Measurements from ENCODE around the gene KIF1A. TPM values are rescaled to one million over a fixed set of nuclear protein-coding genes. Genes with fewer than 3 reads are reported as not detected.

Gene KIF1A
- total RNA-seq, 1 donor from 2014 or later = 90.9 TPM

GRCh38 chr2:240806006-240806405 lies 14.0 kb downstream of the KIF1A start:
- no peaks in the 10 kb centered on the region for H3K4me1 Mint-ChIP-seq
- peaks cover 19% of the 10 kb centered on the region for H3K36me3 Mint-ChIP-seq (ENCODE audit: low read depth)
- no peak overlapping the region for H3K27ac Mint-ChIP-seq (ENCODE audit: unreplicated experiment)
- TF ChIP-seq CTCF (conservative IDR thresholded peaks at IDR 0.05) = no peak
- peaks cover 3% of the 10 kb centered on the region for H3K9me3 Mint-ChIP-seq
- DNase-seq (ENCODE audit: low read depth, low spot score) = no peak
- H3K4me3 Mint-ChIP-seq = no peak overlapping the region
- H3K27me3 Mint-ChIP-seq (ENCODE audit: low read depth) = no peaks in the 10 kb centered on the region

- Mint-ChIP-seq H3K4me3 (no peak overlapping the region), H3K4me1 (peaks cover 12% of the 10 kb centered on the region), H3K36me3 (ENCODE audit: low read depth) (peaks cover 7% of the 10 kb centered on the region), H3K9me3 (peaks cover 3% of the 10 kb centered on the region), H3K27me3 (ENCODE audit: low read depth) (no peaks in the 10 kb centered on the region), H3K27ac (ENCODE audit: unreplicated experiment) (no peak overlapping the region)
- DNase-seq (ENCODE audit: low read depth, low spot score) = no peak
- no peak for TF ChIP-seq CTCF (conservative IDR thresholded peaks at IDR 0.05)
Observed at GRCh38 chr2:240803191-240803590, 16.8 kb downstream of the KIF1A start.

GRCh38 chr2:240799033-240799820 lies 20.8 kb downstream of the KIF1A start:
- Mint-ChIP-seq H3K4me3 (no peak overlapping the region), H3K36me3 (ENCODE audit: low read depth) (peaks cover 7% of the 10 kb centered on the region), H3K27me3 (ENCODE audit: low read depth) (no peaks in the 10 kb centered on the region), H3K9me3 (peaks cover 3% of the 10 kb centered on the region), H3K4me1 (peaks cover 18% of the 10 kb centered on the region), H3K27ac (ENCODE audit: unreplicated experiment) (no peak overlapping the region)
- DNase-seq (ENCODE audit: low read depth, low spot score) = no peak
- TF ChIP-seq CTCF (conservative IDR thresholded peaks at IDR 0.05) = no peak

GRCh38 chr2:240798327-240798905 lies 21.6 kb downstream of the KIF1A start:
- no peak overlapping the region for H3K27ac Mint-ChIP-seq (ENCODE audit: unreplicated experiment)
- TF ChIP-seq CTCF (conservative IDR thresholded peaks at IDR 0.05) = no peak
- no peak for DNase-seq (ENCODE audit: low read depth, low spot score)
- H3K4me3 Mint-ChIP-seq = no peak overlapping the region
- H3K36me3 Mint-ChIP-seq (ENCODE audit: low read depth) = peaks cover 7% of the 10 kb centered on the region
- H3K27me3 Mint-ChIP-seq (ENCODE audit: low read depth) = no peaks in the 10 kb centered on the region
- H3K9me3 Mint-ChIP-seq = peaks cover 3% of the 10 kb centered on the region
- peaks cover 26% of the 10 kb centered on the region for H3K4me1 Mint-ChIP-seq

GRCh38 chr2:240797914-240798313 lies 22.1 kb downstream of the KIF1A start:
- Mint-ChIP-seq H3K36me3 (ENCODE audit: low read depth) (peaks cover 7% of the 10 kb centered on the region), H3K4me1 (peaks cover 27% of the 10 kb centered on the region), H3K9me3 (peaks cover 3% of the 10 kb centered on the region), H3K4me3 (no peak overlapping the region), H3K27ac (ENCODE audit: unreplicated experiment) (no peak overlapping the region), H3K27me3 (ENCODE audit: low read depth) (no peaks in the 10 kb centered on the region)
- TF ChIP-seq CTCF (conservative IDR thresholded peaks at IDR 0.05) = no peak
- no peak for DNase-seq (ENCODE audit: low read depth, low spot score)

Measured in neural crest cell (in vitro differentiated cells).